ENCODE measurements around the gene BCL11B. TPM values are rescaled to one million over a fixed set of nuclear protein-coding genes. Genes with fewer than 3 reads are reported as not detected.

Gene BCL11B
- total RNA-seq, 1 donor from 2014 or later: 0.23 TPM

DNA sequence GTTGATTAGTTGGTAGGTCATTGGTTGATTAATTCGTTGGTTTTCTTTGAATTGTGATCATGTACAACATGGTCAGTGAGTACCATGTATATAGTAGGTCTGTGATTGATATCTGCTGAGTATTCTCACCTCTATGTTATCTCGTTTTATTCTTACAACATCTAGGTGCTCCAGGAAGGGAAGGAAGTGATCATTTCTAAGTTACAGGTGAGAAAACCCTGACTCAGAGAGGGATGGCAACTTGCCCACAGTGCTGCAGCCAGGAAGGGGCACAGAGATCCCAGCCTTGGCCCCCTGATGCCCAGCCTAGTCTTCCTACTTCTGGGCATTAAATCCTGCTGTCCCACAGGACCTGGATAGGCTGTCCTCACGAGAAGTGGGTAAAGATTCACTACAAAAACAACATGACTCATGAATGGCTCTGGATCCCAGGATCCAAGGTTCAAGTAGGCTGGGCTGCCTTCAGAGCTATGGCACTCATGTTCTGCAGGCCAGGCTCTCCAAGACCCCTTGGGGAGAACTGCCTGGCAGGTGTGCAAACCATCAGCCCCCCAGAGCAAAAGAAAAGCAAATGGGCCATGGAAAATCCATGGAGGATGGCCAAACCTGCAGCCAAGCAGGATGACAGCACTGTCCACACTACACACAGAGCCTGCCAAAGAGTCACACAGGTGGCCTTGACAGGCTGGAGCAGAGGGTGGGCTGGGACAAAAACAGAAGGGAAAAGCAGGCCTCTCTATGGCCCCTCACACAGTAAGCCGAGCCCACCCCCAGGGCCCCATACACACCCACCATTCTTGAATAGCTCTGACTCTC, 146.2 kb downstream of the BCL11B start:
- DNase-seq (ENCODE audit: low read depth): no peak
- no peak for TF ChIP-seq CTCF (conservative IDR thresholded peaks at IDR 0.05; ENCODE audit: low read depth, low read length)

DNA sequence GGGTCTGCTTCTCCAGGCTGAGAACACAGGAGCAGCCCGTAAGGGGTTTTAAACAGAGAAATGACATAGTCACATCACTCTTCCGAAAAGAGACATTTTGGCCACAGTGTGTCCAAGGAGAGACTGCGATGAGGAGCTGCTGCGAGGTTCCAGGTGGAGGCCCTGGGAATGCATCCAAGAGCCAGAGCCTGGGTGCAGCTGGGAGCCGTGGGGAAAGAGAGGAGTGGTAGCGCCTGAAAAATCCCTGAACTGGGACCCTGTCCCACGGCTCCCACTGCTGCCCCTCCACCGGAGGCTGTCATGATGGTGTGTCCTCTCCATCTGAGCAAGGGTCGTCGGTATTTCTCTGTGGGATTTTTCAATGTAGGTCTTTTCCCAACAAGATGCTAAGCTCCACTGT, 146.9 kb downstream of the BCL11B start:
- DNase-seq (ENCODE audit: low read depth): no peak
- TF ChIP-seq CTCF (conservative IDR thresholded peaks at IDR 0.05; ENCODE audit: low read depth, low read length): no peak
- H3K4me3 ChIP-seq (ENCODE audit: low read depth, low read length): no peak overlapping the region

More for the DNA sequence above, 146.2 kb downstream of the BCL11B start:
- H3K4me3 ChIP-seq (ENCODE audit: low read depth, low read length): no peak overlapping the region

- no peak for TF ChIP-seq CTCF (conservative IDR thresholded peaks at IDR 0.05; ENCODE audit: low read depth, low read length)
- no peak overlapping the region for H3K4me3 ChIP-seq (ENCODE audit: low read depth, low read length)
- DNase-seq (ENCODE audit: low read depth): no peak
These were observed 147.4 kb downstream of the BCL11B start for GRCh38 chr14:99124482-99125105.

DNA sequence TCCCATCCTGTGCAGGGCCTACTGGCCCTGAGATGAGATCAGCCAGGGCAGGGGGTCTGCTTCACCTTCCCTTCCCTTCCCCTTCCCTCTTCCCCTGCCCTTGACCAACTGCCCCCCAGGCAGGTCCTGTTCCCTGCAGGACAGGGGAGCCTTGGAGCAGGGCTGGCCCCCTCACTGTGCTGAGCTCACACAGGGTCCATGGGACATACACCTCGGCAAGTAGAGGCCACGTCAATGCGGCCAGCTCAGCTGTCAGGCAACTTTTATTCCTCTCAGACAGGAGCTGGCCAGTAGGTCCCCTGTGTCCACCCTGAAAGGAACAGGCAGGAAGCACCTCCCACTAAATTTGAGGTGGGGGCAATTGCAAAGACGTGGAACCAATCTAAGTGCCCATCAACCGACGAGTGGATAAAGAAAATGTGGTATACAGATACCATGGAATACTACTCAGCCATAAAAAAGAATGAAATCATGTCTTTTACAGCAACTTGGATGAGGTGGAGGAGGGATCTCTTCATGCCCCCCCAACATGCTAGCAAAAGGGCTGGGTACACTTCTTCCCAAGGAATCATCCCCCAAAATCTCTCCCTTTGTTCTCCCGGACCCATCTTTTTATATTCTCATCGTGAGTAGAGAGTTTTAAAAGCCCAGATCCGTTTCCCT, 148.7 kb downstream of the BCL11B start:
- no peak for TF ChIP-seq CTCF (conservative IDR thresholded peaks at IDR 0.05; ENCODE audit: low read depth, low read length)
- no peak overlapping the region for H3K4me3 ChIP-seq (ENCODE audit: low read depth, low read length)
- DNase-seq (ENCODE audit: low read depth): no peak

GRCh38 chr14:99122521-99123125, 149.4 kb downstream of the BCL11B start:
- DNase-seq (ENCODE audit: low read depth): no peak
- no peak for TF ChIP-seq CTCF (conservative IDR thresholded peaks at IDR 0.05; ENCODE audit: low read depth, low read length)
- no peak overlapping the region for H3K4me3 ChIP-seq (ENCODE audit: low read depth, low read length)

DNA sequence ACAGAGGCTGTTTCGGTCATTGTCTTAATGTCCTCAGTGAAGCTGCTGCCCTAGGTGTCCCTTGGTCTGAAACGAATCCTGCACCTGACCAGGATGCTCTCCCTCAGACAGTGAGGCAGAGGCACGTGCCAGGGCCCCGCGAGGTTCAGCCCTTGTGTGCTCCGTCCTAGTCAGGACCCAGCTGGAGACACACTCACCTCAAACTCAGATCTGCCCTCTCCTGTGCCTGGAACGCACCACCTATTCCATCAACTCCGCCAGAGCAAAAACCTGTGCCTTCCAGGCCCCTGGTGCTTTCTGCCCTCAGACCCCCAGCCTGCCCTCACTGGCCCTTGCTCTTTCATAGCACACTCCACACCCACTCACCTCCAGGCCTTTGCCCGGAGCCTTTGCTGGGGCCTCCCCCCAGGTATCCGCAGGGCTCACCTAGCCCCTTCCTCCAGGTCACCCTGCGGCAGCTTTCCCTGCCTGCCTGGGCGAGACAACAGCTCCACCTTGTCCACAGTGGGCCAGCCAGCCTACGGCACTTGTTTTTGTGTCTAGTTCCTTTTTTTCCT, 150.6 kb downstream of the BCL11B start:
- no peak for DNase-seq (ENCODE audit: low read depth)
- H3K4me3 ChIP-seq (ENCODE audit: low read depth, low read length): no peak overlapping the region
- TF ChIP-seq CTCF (conservative IDR thresholded peaks at IDR 0.05; ENCODE audit: low read depth, low read length): no peak
